KG1 (cell line): ENCODE results near the gene MVD.

Experiments
- DNase-seq: peaks from one replicate; lab custom pipeline; 2025; lab: John Stamatoyannopoulos, UW

Gene MVD

GRCh38 chr16:88655733-88656281, 7.1 kb downstream of the MVD start:
- DNase-seq = no peak

- no peak for DNase-seq
Observed at GRCh38 chr16:88655053-88655732, 7.7 kb downstream of the MVD start.

GRCh38 chr16:88654363-88655052, 8.4 kb downstream of the MVD start:
- no peak for DNase-seq

GRCh38 chr16:88653596-88654362, 9.1 kb downstream of the MVD start:
- DNase-seq = no peak

- DNase-seq = no peak
Observed at GRCh38 chr16:88653101-88653500, 9.8 kb downstream of the MVD start.

- no peak for DNase-seq
Observed at GRCh38 chr16:88652762-88653063, 10.2 kb downstream of the MVD start.

- DNase-seq = no peak
Observed at GRCh38 chr16:88651989-88652761, 10.7 kb downstream of the MVD start.

- no peak for DNase-seq
Observed at GRCh38 chr16:88651276-88651988, 11.5 kb downstream of the MVD start.

GRCh38 chr16:88650749-88651275, 12.1 kb downstream of the MVD start, which contains the start of gene CYBA:
Gene CYBA (minus strand): TSS chr16:88651053. CDS start chr16:88651013, 40 bp downstream.
- DNase-seq = peak; percentile 50

- DNase-seq = peak; percentile 13
Observed at GRCh38 chr16:88649924-88650748, 12.8 kb downstream of the MVD start.

- DNase-seq = no peak
Observed at GRCh38 chr16:88649195-88649923, 13.5 kb downstream of the MVD start.

- DNase-seq = no peak
Observed at GRCh38 chr16:88647178-88648070, 15.5 kb downstream of the MVD start.

GRCh38 chr16:88646345-88647034, 16.4 kb downstream of the MVD start:
- DNase-seq = no peak

- DNase-seq = no peak
Observed at GRCh38 chr16:88645941-88646340, 16.9 kb downstream of the MVD start.

GRCh38 chr16:88645455-88645854, 17.4 kb downstream of the MVD start:
- DNase-seq = no peak

GRCh38 chr16:88643644-88643932, 19.3 kb downstream of the MVD start:
- DNase-seq = no peak

GRCh38 chr16:88642881-88643643, 19.8 kb downstream of the MVD start:
- DNase-seq = no peak
